Stimulated activated CD4-positive, alpha-beta T cell treated with anti-CD3 and anti-CD28 coated beads, Interleukin-2, amount 100 ng/mL, for 48 hours (primary cell): ENCODE data around the gene NSG2.

ENCODE experiments used
- DNase-seq, 2 donors: peaks; one replicate each; pipeline ENCODE4 v3.0.0-alpha.2; 2020

NSG2 gene

DNA sequence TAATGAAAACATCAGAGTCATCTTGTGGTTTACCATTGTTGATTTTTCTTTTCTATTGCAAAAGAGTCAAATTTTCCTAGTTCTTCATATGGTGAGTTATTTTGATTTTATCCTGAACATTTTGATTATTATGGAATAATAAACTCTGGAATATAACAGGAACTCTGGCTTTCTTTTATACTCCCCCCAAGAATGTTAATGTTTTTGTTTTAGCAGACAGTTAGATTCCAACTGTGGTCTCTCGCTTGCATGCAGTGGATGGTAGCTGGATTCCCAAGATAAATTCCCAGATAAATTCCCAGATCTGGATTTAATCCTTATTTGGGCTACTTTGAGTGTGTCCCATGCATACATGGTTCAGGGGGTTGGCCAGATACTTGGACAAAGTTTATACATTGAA, 109.8 kb downstream of the NSG2 start:
- DNase-seq, result no peak

DNA sequence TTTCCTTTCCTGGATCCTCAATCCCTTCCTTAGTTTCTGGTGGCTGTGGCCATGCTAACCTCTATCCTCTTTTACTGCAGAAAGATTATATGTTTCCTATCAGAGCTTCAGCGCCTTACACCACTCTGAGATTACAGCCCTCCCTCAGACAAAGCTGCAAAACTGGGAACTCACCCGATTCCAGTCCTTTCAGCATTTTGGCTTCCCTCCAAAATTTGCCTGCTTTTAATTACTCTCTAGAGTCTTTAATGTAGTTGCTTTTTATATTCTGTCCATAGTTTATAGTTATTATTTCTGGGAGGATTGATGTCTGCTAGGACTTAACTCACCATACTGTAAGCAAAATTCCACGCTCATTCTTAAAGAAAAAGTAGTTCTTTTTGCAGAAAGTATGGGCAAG, 110.2 kb downstream of the NSG2 start:
- DNase-seq, result no peak

DNA sequence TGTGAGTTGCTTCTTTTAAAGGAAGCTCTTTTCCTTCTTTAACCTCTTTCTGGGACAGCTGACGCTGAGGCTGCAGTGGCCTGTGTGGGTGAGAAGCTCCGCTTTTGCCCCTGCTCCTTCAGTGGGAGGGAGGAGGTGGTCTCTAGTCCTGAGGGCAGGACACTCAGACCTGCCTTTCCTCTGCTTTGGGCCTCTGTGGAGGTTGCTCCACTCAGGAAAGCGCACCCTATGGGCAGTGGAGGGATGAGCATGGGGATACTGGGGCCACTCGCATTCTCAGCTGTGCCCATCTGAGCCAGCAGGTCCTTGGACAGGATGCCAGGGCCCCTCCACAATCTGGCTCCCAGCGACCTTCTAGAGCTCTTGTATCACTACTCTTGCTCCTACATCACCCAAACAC, 111.5 kb downstream of the NSG2 start:
- DNase-seq, result no peak
